ENCODE data around the gene BTAF1. TPM values are rescaled to one million over a fixed set of nuclear protein-coding genes. Genes with fewer than 3 reads are reported as not detected.
A peak's percentile ranks its signal among the peaks of the same experiment; 100 is the strongest.

The BTAF1 gene
- total and polyA plus RNA-seq, 8 donors = 24.2 to 59.8 (median 48.6) TPM

DNA sequence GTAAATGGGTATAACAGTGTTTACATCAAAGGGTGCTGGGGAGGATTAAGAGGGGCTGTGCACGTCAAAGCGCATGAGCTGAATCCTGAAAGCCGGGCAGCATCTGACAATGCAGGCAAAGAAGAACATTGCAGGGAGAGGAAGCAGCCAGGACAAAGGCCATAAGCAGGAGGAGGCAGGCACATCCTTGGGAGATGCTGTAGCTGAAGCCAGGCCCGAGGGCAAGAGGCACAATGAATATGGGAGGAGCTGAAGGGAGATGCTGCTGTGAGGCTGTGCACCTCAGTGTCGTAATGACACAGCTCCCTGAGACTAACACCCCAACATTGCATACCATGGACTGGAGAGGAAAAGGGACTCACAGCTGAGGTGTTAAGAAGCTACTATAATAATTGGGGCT, 129.2 kb downstream of the BTAF1 start:
- ATAC-seq (no peak), DNase-seq (no peak)
- Histone ChIP-seq H3K27ac (no peak overlapping the region), H3K4me3 (no peak overlapping the region), H3K9me3 (no peaks in the 10 kb centered on the region), H3K4me1 (no peaks in the 10 kb centered on the region), H3K27me3 (no peaks in the 10 kb centered on the region), H3K36me3 (no peaks in the 10 kb centered on the region)
- TF ChIP-seq, protein P1, sequence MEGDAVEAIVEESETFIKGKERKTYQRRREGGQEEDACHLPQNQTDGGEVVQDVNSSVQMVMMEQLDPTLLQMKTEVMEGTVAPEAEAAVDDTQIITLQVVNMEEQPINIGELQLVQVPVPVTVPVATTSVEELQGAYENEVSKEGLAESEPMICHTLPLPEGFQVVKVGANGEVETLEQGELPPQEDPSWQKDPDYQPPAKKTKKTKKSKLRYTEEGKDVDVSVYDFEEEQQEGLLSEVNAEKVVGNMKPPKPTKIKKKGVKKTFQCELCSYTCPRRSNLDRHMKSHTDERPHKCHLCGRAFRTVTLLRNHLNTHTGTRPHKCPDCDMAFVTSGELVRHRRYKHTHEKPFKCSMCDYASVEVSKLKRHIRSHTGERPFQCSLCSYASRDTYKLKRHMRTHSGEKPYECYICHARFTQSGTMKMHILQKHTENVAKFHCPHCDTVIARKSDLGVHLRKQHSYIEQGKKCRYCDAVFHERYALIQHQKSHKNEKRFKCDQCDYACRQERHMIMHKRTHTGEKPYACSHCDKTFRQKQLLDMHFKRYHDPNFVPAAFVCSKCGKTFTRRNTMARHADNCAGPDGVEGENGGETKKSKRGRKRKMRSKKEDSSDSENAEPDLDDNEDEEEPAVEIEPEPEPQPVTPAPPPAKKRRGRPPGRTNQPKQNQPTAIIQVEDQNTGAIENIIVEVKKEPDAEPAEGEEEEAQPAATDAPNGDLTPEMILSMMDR (IDR thresholded peaks at IDR 0.05) = no peak
- intact Hi-C loops (cut with DNase I) = no loop called here

DNA sequence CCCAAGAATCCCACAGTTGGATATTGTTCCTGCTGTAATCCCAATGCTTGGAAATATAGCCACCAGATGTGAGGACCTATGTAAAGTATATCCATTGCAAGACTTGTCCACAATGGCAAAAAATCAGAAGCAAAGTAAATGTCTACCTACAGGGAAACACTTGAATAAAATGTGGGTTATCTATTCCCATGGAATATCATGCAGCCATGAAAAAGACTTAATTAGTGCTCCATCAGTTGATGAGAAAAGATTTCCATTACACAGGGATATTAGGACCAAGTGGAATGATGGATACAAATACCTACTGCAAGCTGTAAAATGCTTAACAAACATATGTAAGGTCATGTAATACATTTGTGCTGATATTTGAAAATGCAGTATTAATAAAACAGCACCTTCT, 131.2 kb downstream of the BTAF1 start:
- no peaks in the 10 kb centered on the region for H3K9me3 ChIP-seq
- no peak overlapping the region for H3K27ac ChIP-seq
- intact Hi-C loops (cut with DNase I) = no loop called here
- no peak for DNase-seq
- H3K27me3 ChIP-seq = no peaks in the 10 kb centered on the region
- TF ChIP-seq, protein P1 (IDR thresholded peaks at IDR 0.05) = no peak
- ATAC-seq = no peak
- H3K36me3 ChIP-seq = no peaks in the 10 kb centered on the region
- H3K4me1 ChIP-seq = no peaks in the 10 kb centered on the region
- no peak overlapping the region for H3K4me3 ChIP-seq

DNA sequence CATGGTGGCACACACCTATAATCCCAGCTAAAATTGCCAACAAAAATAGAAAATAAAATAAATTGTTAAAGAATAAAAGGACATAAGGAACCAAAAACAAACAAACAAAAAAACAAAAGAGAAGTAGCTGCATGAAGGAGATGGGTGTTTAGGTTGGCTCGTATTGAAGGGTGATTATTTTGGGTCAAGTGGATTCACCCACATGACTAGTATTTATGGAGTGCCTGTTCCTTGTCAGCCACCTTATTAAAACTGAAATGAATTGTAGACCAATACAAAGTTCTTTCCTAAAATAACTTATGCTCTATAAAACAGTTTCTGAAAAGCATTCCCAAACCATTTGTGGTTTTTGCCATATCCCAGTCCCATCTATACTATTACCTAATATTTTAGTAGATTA, 138.7 kb downstream of the BTAF1 start:
- H3K27me3 ChIP-seq = no peaks in the 10 kb centered on the region
- no peak overlapping the region for H3K4me3 ChIP-seq
- H3K9me3 ChIP-seq = no peaks in the 10 kb centered on the region
- H3K27ac ChIP-seq = no peak overlapping the region
- TF ChIP-seq, protein P1 (IDR thresholded peaks at IDR 0.05) = no peak
- ATAC-seq = peak; percentile 51
- DNase-seq = no peak
- H3K36me3 ChIP-seq = no peaks in the 10 kb centered on the region
- intact Hi-C loops (cut with DNase I) = no loop called here
- no peaks in the 10 kb centered on the region for H3K4me1 ChIP-seq

DNA sequence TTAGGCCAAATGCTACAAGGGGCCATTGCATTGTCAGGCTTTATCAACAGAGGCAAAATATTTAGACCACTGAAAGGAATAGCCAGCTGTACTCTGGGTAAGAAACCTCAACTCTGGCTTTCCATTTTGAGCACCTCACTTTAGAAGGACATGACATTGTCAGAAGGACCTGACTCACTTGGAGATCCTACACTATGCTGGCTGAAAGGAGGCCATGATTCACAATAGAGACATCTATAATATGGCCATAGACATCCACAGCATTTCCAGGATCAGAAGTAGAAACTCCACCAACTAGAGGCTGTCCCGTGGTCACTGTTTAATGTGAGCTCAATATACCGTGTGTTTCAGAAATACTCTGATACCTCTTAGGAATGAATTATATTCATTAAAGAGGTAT, 140.9 kb downstream of the BTAF1 start:
- no peaks in the 10 kb centered on the region for H3K36me3 ChIP-seq
- intact Hi-C loops (cut with DNase I) = no loop called here
- H3K27me3 ChIP-seq = no peaks in the 10 kb centered on the region
- H3K27ac ChIP-seq = no peak overlapping the region
- no peak for DNase-seq
- H3K9me3 ChIP-seq = no peaks in the 10 kb centered on the region
- no peaks in the 10 kb centered on the region for H3K4me1 ChIP-seq
- TF ChIP-seq, protein P1 (IDR thresholded peaks at IDR 0.05) = no peak
- no peak for ATAC-seq
- no peak overlapping the region for H3K4me3 ChIP-seq

DNA sequence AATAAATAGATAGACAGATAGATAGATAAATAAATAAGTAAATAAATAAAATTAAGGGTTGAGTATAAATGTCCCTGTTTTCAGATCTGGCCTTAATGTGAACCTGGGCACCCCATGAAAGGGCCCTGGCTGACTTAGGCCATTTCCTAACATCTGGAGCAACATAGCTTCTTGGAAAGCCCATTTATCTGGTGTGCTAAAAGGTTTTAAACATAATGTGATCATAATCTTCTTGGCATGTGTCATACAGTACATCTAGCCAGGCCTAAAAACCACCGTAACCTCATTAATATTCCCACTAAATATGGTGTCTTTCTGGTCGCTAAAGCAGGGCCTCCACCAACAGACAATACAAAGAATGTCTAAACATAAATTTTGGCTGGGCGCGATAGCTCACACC, 142.8 kb downstream of the BTAF1 start:
- Histone ChIP-seq H3K27ac (no peak overlapping the region), H3K4me3 (no peak overlapping the region), H3K4me1 (no peaks in the 10 kb centered on the region), H3K9me3 (no peaks in the 10 kb centered on the region), H3K27me3 (no peaks in the 10 kb centered on the region), H3K36me3 (no peaks in the 10 kb centered on the region)
- no peak for DNase-seq
- intact Hi-C loops (cut with DNase I) = no loop called here
- ATAC-seq = no peak
- TF ChIP-seq, protein P1 (IDR thresholded peaks at IDR 0.05) = no peak

Data from left lung (tissue), 10 donors.